ENCODE measurements around the gene NAP1L1. TPM values are rescaled to one million over a fixed set of nuclear protein-coding genes. Genes with fewer than 3 reads are reported as not detected.

Gene NAP1L1
- total RNA-seq, 1 donor from 2014 or later, result 194 TPM

Other genes starting within 250 kb of the NAP1L1 start
- 102 TPM for gene PHLDA1, start 52.9 kb downstream of the NAP1L1 start, total RNA-seq